CD14-positive monocyte (primary cell): Measurements from ENCODE around the gene C9orf72. TPM values are rescaled to one million over a fixed set of nuclear protein-coding genes. Genes with fewer than 3 reads are reported as not detected.
A peak's percentile ranks its signal among the peaks of the same experiment; 100 is the strongest.

Source experiments
- DNase-seq, 3 donors: peaks; one replicate each; pipeline ENCODE4 v3.0.0-alpha.2; 2011 to 2022
- H2AFZ ChIP-seq: 2 replicates; pipeline ENCODE4 v1.6.0; 2012; ENCODE audit warnings: mild to moderate bottlenecking, low read depth, low read length, inconsistent platforms; ENCODE audit not compliant: insufficient read depth, poor library complexity, severe bottlenecking
- H3K27ac ChIP-seq, 2 donors: 1 replicate in 1 of 2; 2 replicates in 1 of 2; pipeline ENCODE4 v1.5.1; 2012 to 2013; ENCODE audit warnings: low read length in 2 of 2, control low read depth in 1 of 2, inconsistent platforms in 1 of 2, low read depth in 1 of 2, mild to moderate bottlenecking in 1 of 2
- H3K27me3 ChIP-seq, 2 donors: one replicate each; pipeline versions ENCODE4 v1.6.0 to v1.6.1; 2011 to 2013; ENCODE audit warnings: low read length in 2 of 2; ENCODE audit not compliant: control insufficient read depth in 2 of 2, insufficient read depth in 2 of 2
- H3K36me3 ChIP-seq, 2 donors: replicated peaks in 1 of 2; 1 replicate in 1 of 2; 2 replicates in 1 of 2; pipeline versions ENCODE4 v1.5.1 to v1.6.1; 2012 to 2013; ENCODE audit warnings: low read length in 2 of 2, control low read depth in 1 of 2, inconsistent platforms in 1 of 2, mild to moderate bottlenecking in 1 of 2; ENCODE audit not compliant: insufficient read depth in 2 of 2, control insufficient read depth in 1 of 2
- H3K4me1 ChIP-seq, 2 donors: 1 replicate in 1 of 2; 2 replicates in 1 of 2; pipeline versions ENCODE4 v1.5.1 to v1.6.1; 2012 to 2013; ENCODE audit warnings: low read length in 2 of 2, control low read depth in 1 of 2, inconsistent platforms in 1 of 2, mild to moderate bottlenecking in 1 of 2, moderate library complexity in 1 of 2; ENCODE audit not compliant: insufficient read depth in 2 of 2, control insufficient read depth in 1 of 2
- H3K4me2 ChIP-seq: replicated peaks from 2 replicates; pipeline ENCODE3; 2012; ENCODE audit warnings: low read length, moderate library complexity, mild to moderate bottlenecking; ENCODE audit not compliant: poor library complexity, severe bottlenecking; ENCODE audit errors: extremely low read depth
- H3K4me3 ChIP-seq, 3 experiments: fragments of 200-600 bp in 1 of 3; sonication (generic) in 1 of 3; replicated peaks in 1 of 3; 1 replicate in 2 of 3; 2 replicates in 1 of 3; pipeline ENCODE4 v1.5.1; 2011 to 2013; ENCODE audit warnings: low read length in 3 of 3, mild to moderate bottlenecking in 3 of 3, control low read depth in 2 of 3, low read depth in 2 of 3, inconsistent platforms in 1 of 3, moderate library complexity in 1 of 3
- H3K79me2 ChIP-seq: 2 replicates; pipeline ENCODE4 v1.6.0; 2012; ENCODE audit warnings: mild to moderate bottlenecking, control low read depth, inconsistent platforms, low read length, moderate library complexity; ENCODE audit not compliant: insufficient read depth
- H3K9ac ChIP-seq: 2 replicates; pipeline ENCODE4 v1.6.0; 2017; ENCODE audit warnings: low read length, mild to moderate bottlenecking; ENCODE audit not compliant: insufficient read depth, poor library complexity, severe bottlenecking
- H3K9me3 ChIP-seq, 2 donors: replicated peaks in 1 of 2; 1 replicate in 1 of 2; 2 replicates in 1 of 2; pipeline versions ENCODE4 v1.5.1 to v1.6.1; 2012 to 2013; ENCODE audit warnings: low read length in 2 of 2, control low read depth in 1 of 2; ENCODE audit not compliant: control insufficient read depth in 1 of 2, insufficient read depth in 1 of 2
- H4K20me1 ChIP-seq: 2 replicates; pipeline ENCODE4 v1.6.0; 2012; ENCODE audit warnings: mild to moderate bottlenecking, low read length, control low read depth, moderate library complexity; ENCODE audit not compliant: insufficient read depth
- H3K27ac Mint-ChIP-seq, 7 donors: one replicate each; pipeline ENCODE4 v1.8.0; 2020; ENCODE audit warnings: mild to moderate bottlenecking in 7 of 7, mixed read lengths in 7 of 7, moderate library complexity in 6 of 7, inconsistent platforms in 2 of 7
- H3K27me3 Mint-ChIP-seq, 3 donors: one replicate each; pipeline ENCODE4 v1.8.0; 2021 to 2022; ENCODE audit warnings: low read depth in 3 of 3, mild to moderate bottlenecking in 3 of 3, mixed read lengths in 3 of 3, moderate library complexity in 3 of 3, inconsistent platforms in 1 of 3
- H3K36me3 Mint-ChIP-seq, 2 donors: one replicate each; pipeline ENCODE4 v1.8.0; 2020; ENCODE audit warnings: mixed read lengths in 2 of 2, inconsistent platforms in 1 of 2, mild to moderate bottlenecking in 1 of 2
- H3K4me1 Mint-ChIP-seq: one replicate; pipeline ENCODE4 v1.8.0; 2020; ENCODE audit warnings: mild to moderate bottlenecking, mixed read lengths
- H3K4me3 Mint-ChIP-seq, 2 donors: one replicate each; pipeline ENCODE4 v1.8.0; 2020; ENCODE audit warnings: mild to moderate bottlenecking in 2 of 2, mixed read lengths in 2 of 2, moderate library complexity in 1 of 2
- H3K9me3 Mint-ChIP-seq, 7 donors: one replicate each; pipeline ENCODE4 v1.8.0; 2020 to 2022; ENCODE audit warnings: mixed read lengths in 7 of 7, mild to moderate bottlenecking in 6 of 7, moderate library complexity in 6 of 7, inconsistent platforms in 2 of 7
- CTCF ChIP-seq: fragments of 200-600 bp; IDR thresholded peaks from one replicate; pipeline ENCODE4 v1.8.0; 2022; ENCODE audit warnings: antibody characterized with exemption, mild to moderate bottlenecking
- WGBS: methylation state at CpG from one replicate; pipeline ENCODE4 v1.1.5; 2013; ENCODE audit warnings: missing lambda C conversion rate; ENCODE audit not compliant: insufficient coverage; 5-methylcytosine and 5-hydroxymethylcytosine counted together
- intact Hi-C, 2 donors: fragments of 100-400 bp; cut with micrococcal nuclease; formaldehyde crosslinking; loops; one replicate each; pipeline versions ENCODE4 v1.15.0 to v1.15.1; 2023
- polyA plus RNA-seq, 3 donors: library from polyadenylated mRNA; depleted of rRNA in 1 of 3; unstranded in 2 of 3; stranded (reverse) in 1 of 3; fragments of 300-500 nt in 2 of 3; fragments of >200 nt in 1 of 3; fragmentation: Illumina TruSeq in 2 of 3; gene quantifications; 1 replicate in 2 of 3; 2 replicates in 1 of 3; pipeline ENCODE4 v1.2.3, GENCODE V29; 2012 to 2021

Gene C9orf72
- polyA plus RNA-seq, 3 donors: 105 to 142 (median 128) TPM

- H4K20me1 ChIP-seq: peaks cover 45% of the 10 kb centered on the region
- peaks cover 60 to 83% of the 10 kb centered on the region in 2 donors for H3K36me3 ChIP-seq
- H3K4me2 ChIP-seq: no peak overlapping the region
- no peak for DNase-seq
- Mint-ChIP-seq H3K27ac (peak overlapping the region in 6 of 7 donors; percentile 22 to 80 (median 56)), H3K4me1 (peaks cover 21% of the 10 kb centered on the region), H3K36me3 (peaks cover 64 to 82% of the 10 kb centered on the region in 2 donors), H3K27me3 (no peaks in the 10 kb centered on the region), H3K4me3 (no peak overlapping the region), H3K9me3 (no peaks in the 10 kb centered on the region)
- H2AFZ ChIP-seq: no peak overlapping the region
- TF ChIP-seq CTCF: no peak
- no peaks in the 10 kb centered on the region for H3K9me3 ChIP-seq
- intact Hi-C loops: no loop called here
- no peak overlapping the region for H3K4me3 ChIP-seq
- no peak overlapping the region for H3K27ac ChIP-seq
- no peak overlapping the region for H3K9ac ChIP-seq
- H3K4me1 ChIP-seq: peaks cover 17 to 18% of the 10 kb centered on the region in 2 donors
- WGBS: no CpG with 5 or more reads among the region's 4 CpGs
- H3K79me2 ChIP-seq: no peaks in the 10 kb centered on the region
- no peaks in the 10 kb centered on the region for H3K27me3 ChIP-seq
Observed at GRCh38 chr9:27541740-27542139, 31.5 kb downstream of the C9orf72 start.

- no peak overlapping the region for H3K4me3 Mint-ChIP-seq
- Histone ChIP-seq H4K20me1 (peaks cover 42% of the 10 kb centered on the region), H3K4me3 (no peak overlapping the region), H3K27me3 (no peaks in the 10 kb centered on the region), H3K4me2 (no peak overlapping the region), H3K4me1 (peaks cover 17 to 18% of the 10 kb centered on the region in 2 donors), H3K9ac (no peak overlapping the region), H3K79me2 (no peaks in the 10 kb centered on the region), H3K27ac (peak overlapping the region in 1 of 2 donors; percentile 79), H3K9me3 (no peaks in the 10 kb centered on the region), H2AFZ (no peak overlapping the region), H3K36me3 (peaks cover 63 to 85% of the 10 kb centered on the region in 2 donors)
- intact Hi-C loops: no loop called here
- H3K27me3 Mint-ChIP-seq: no peaks in the 10 kb centered on the region
- no peak for DNase-seq
- H3K9me3 Mint-ChIP-seq: no peaks in the 10 kb centered on the region
- WGBS: no CpG with 5 or more reads among the region's 1 CpG
- H3K36me3 Mint-ChIP-seq: peaks cover 71 to 86% of the 10 kb centered on the region in 2 donors
- peaks cover 26% of the 10 kb centered on the region for H3K4me1 Mint-ChIP-seq
- H3K27ac Mint-ChIP-seq: peak overlapping the region in 4 of 7 donors; percentile 6 to 90 (median 74)
- TF ChIP-seq CTCF: no peak
Observed at GRCh38 chr9:27540502-27540901, 32.8 kb downstream of the C9orf72 start.
